Endothelial cell of umbilical vein (primary cell): ENCODE data around the gene RDX. TPM values are rescaled to one million over a fixed set of nuclear protein-coding genes. Genes with fewer than 3 reads are reported as not detected.

Source experiments
- BruUV-seq: library from RNA; stranded (reverse); fragments of 400-500 nt; replicated peaks from 2 replicates; lab custom pipeline; 2021; lab: Mats Ljungman, UMichigan
- CTCF ChIA-PET: fragments of 300-600, 350-600 bp; sonication (Branson Sonifier 250); formaldehyde crosslinking; loops from one replicate; lab custom pipeline; 2021; ENCODE audit warnings: antibody characterized with exemption, inconsistent platforms; lab: Charles Lee
- POLR2A ChIA-PET: fragments of 300-600, 350-600 bp; sonication (Branson Sonifier 250); formaldehyde crosslinking; loops from one replicate; lab custom pipeline; 2021; ENCODE audit warnings: antibody characterized with exemption, inconsistent platforms; lab: Charles Lee
- DNase-seq: peaks from one replicate; pipeline ENCODE4 v3.0.0-alpha.2; 2011; ENCODE audit warnings: low read depth, low spot score
- FAIRE-seq: peaks from 2 replicates; lab custom pipeline; 2011; peaks lifted over from hg19 to GRCh38; lab: Jason Lieb, UNC
- H2AFZ ChIP-seq: 2 replicates; pipeline ENCODE4 v1.6.0; 2012; ENCODE audit warnings: low read depth, low read length, control low read depth, inconsistent platforms
- H3K27ac ChIP-seq: 2 replicates; pipeline ENCODE4 v1.5.1; 2011; ENCODE audit warnings: low read depth, mild to moderate bottlenecking, control low read depth, low read length, moderate library complexity; ENCODE audit not compliant: insufficient read depth
- H3K27me3 ChIP-seq, 2 experiments: 2 replicates each; pipeline versions ENCODE4 v1.6.0 to v1.6.1; 2011; ENCODE audit warnings: low read length in 2 of 2, mixed read lengths in 1 of 2; ENCODE audit not compliant: control insufficient read depth in 2 of 2, insufficient read depth in 2 of 2
- H3K36me3 ChIP-seq, 2 experiments: 2 replicates in 1 of 2; 3 replicates in 1 of 2; pipeline ENCODE4 v1.5.1; 2011; ENCODE audit warnings: low read length in 2 of 2, mild to moderate bottlenecking in 1 of 2, moderate library complexity in 1 of 2; ENCODE audit not compliant: control insufficient read depth in 2 of 2, insufficient read depth in 2 of 2; ENCODE audit errors: extremely low read depth in 1 of 2
- H3K4me1 ChIP-seq: 3 replicates; pipeline ENCODE4 v1.5.1; 2011; ENCODE audit warnings: mild to moderate bottlenecking, low read length; ENCODE audit not compliant: control insufficient read depth, insufficient read depth; ENCODE audit errors: extremely low read depth
- H3K4me2 ChIP-seq: 2 replicates; pipeline ENCODE4 v1.6.1; 2011; ENCODE audit warnings: low read length, control low read depth, mixed read lengths; ENCODE audit not compliant: insufficient read depth
- H3K4me3 ChIP-seq, 3 experiments: fragments of 200-600 bp in 1 of 3; sonication (generic), shearing (Covaris generic) in 1 of 3; replicated peaks in 1 of 3; 2 replicates each; pipeline ENCODE4 v1.5.1; 2011 to 2016; ENCODE audit warnings: control low read depth in 3 of 3, low read length in 3 of 3, mild to moderate bottlenecking in 2 of 3, inconsistent platforms in 1 of 3, low read depth in 1 of 3, moderate library complexity in 1 of 3; ENCODE audit not compliant: insufficient read depth in 1 of 3
- H3K79me2 ChIP-seq: 2 replicates; pipeline ENCODE4 v1.6.0; 2012; ENCODE audit warnings: low read length, inconsistent platforms; ENCODE audit not compliant: control insufficient read depth, insufficient read depth
- H3K9ac ChIP-seq: replicated peaks from 2 replicates; pipeline ENCODE3; 2011; ENCODE audit warnings: low read length, control low read depth; ENCODE audit not compliant: insufficient read depth; ENCODE audit errors: extremely low read depth
- H3K9me1 ChIP-seq: replicated peaks from 3 replicates; pipeline ENCODE4 v1.6.0; 2011; ENCODE audit warnings: mild to moderate bottlenecking, low read length; ENCODE audit not compliant: control insufficient read depth, insufficient read depth; ENCODE audit errors: extremely low read depth
- H3K9me3 ChIP-seq: replicated peaks from 2 replicates; pipeline ENCODE4 v1.5.1; 2012; ENCODE audit warnings: low read length, inconsistent platforms; ENCODE audit not compliant: control insufficient read depth, insufficient read depth
- H4K20me1 ChIP-seq: replicated peaks from 2 replicates; pipeline ENCODE3; 2011; ENCODE audit warnings: mild to moderate bottlenecking, low read length; ENCODE audit not compliant: control insufficient read depth, insufficient read depth; ENCODE audit errors: extremely low read depth
- CTCF ChIP-seq, 2 donors: IDR thresholded peaks; 1 replicate in 1 of 2; 2 replicates in 1 of 2; pipeline ENCODE4 v1.5.1; 2011; ENCODE audit warnings: low read length in 2 of 2, mild to moderate bottlenecking in 2 of 2, moderate library complexity in 2 of 2, control low read depth in 1 of 2, inconsistent platforms in 1 of 2, low read depth in 1 of 2; ENCODE audit not compliant: insufficient read depth in 1 of 2; ENCODE audit errors: extremely low read depth in 1 of 2
- EZH2 ChIP-seq: IDR thresholded peaks from 2 replicates; pipeline ENCODE4 v1.6.1; 2012; ENCODE audit warnings: borderline replicate concordance, low read depth, mild to moderate bottlenecking, moderate library complexity, low read length, inconsistent platforms; ENCODE audit not compliant: severe bottlenecking
- FOS ChIP-seq: IDR thresholded peaks from 2 replicates; pipeline ENCODE4 v1.6.1; 2011; ENCODE audit warnings: mild to moderate bottlenecking, low read length, moderate library complexity, borderline replicate concordance; ENCODE audit not compliant: insufficient read depth
- GATA2 ChIP-seq: IDR thresholded peaks from 2 replicates; pipeline ENCODE4 v1.7.0; 2011; ENCODE audit warnings: low read depth, mild to moderate bottlenecking, moderate library complexity, mixed read lengths, low read length; ENCODE audit not compliant: insufficient read length, insufficient read depth
- JUN ChIP-seq: IDR thresholded peaks from 2 replicates; pipeline ENCODE4 v1.6.1; 2011; ENCODE audit warnings: borderline replicate concordance, low read depth; ENCODE audit not compliant: insufficient read length, insufficient read depth
- MAX ChIP-seq: IDR thresholded peaks from 2 replicates; pipeline ENCODE4 v1.6.1; 2011; ENCODE audit not compliant: insufficient read depth, insufficient read length
- MYC ChIP-seq: IDR thresholded peaks from one replicate; pipeline ENCODE4 v1.6.1; 2011; ENCODE audit warnings: mild to moderate bottlenecking, low read depth, low read length
- POLR2A ChIP-seq: IDR thresholded peaks from 2 replicates; pipeline ENCODE4 v1.6.1; 2012; ENCODE audit warnings: low read depth, mild to moderate bottlenecking, control low read depth, low read length
- POLR2AphosphoS5 ChIP-seq: IDR thresholded peaks from 2 replicates; pipeline ENCODE4 v1.6.1; 2012; ENCODE audit warnings: low read depth, mild to moderate bottlenecking, control low read depth, low read length, moderate library complexity; ENCODE audit not compliant: insufficient read depth
- dilution Hi-C: fragments of 300-500 bp; cut with MboI; formaldehyde crosslinking; loops from one replicate; pipeline ENCODE4 v1.15.0; 2019; ENCODE audit warnings: low sequenced_read_pairs; ENCODE audit not compliant: extremely low pct_ligation_motif_present
- intact Hi-C: fragments of 100-400 bp; cut with micrococcal nuclease; formaldehyde crosslinking; loops from one replicate; pipeline ENCODE4 v1.10.0; 2022
- polyA plus RNA-seq, 4 experiments: library from polyadenylated mRNA; depleted of rRNA in 3 of 4; stranded (reverse) in 3 of 4; unstranded in 1 of 4; fragments of >200 nt; gene quantifications; 2 replicates each; pipeline versions ENCODE4 v1.2.1 to v1.2.3, GENCODE V29; 2011 to 2012; ENCODE audit warnings: missing spikeins in 1 of 4
- total RNA-seq: library from RNA; stranded (reverse); gene quantifications from 2 replicates; pipeline ENCODE4 v1.2.3, GENCODE V29; 2021

Gene RDX
- total and polyA plus RNA-seq, 2 donors (not counting 3 experiments of a cell fraction or from before 2014, with no cell fraction given) = 47.9 to 280 TPM

GRCh38 chr11:110200241-110200640, 96.2 kb downstream of the RDX start:
- H4K20me1 ChIP-seq = no peaks in the 10 kb centered on the region
- no peak overlapping the region for H3K4me3 ChIP-seq
- BruUV-seq = no TSS peak
- ChIA-PET POLR2A (interaction anchor here (0.8 kb wide), 1 partner anchor 163 kb away, joined by 3 read pairs; no protein-coding TSS in a partner anchor), CTCF (interaction anchor here (0.9 to 7.0 kb wide), 18 partner anchors 24 to 347 kb away, joined by 3 to 143 read pairs (median 8); partner anchors contain the start of genes FDX1, RDX and ZC3H12C)
- no peak overlapping the region for H2AFZ ChIP-seq
- no peak overlapping the region for H3K9ac ChIP-seq
- TF ChIP-seq MAX = no peak
- no peak for TF ChIP-seq CTCF (IDR thresholded peaks at IDR 0.05; ENCODE audit: extremely low read depth in 1 of 2, insufficient read depth in 1 of 2, low read depth in 1 of 2, low read length in 2 of 2)
- peak; percentile 41 for TF ChIP-seq GATA2
- no peak for TF ChIP-seq POLR2A
- TF ChIP-seq EZH2 = no peak
- TF ChIP-seq MYC = no peak
- TF ChIP-seq FOS = peak; percentile 63
- TF ChIP-seq POLR2AphosphoS5 = no peak
- TF ChIP-seq JUN = no peak
- DNase-seq (peak; percentile 34), FAIRE-seq (peak; percentile 48)
- dilution Hi-C loops (no loop called here), intact Hi-C loops (loop anchor here (2.0 to 5.0 kb wide), 3 partner anchors 327 to 1032 kb away; no protein-coding TSS in a partner anchor)
- H3K4me2 ChIP-seq = peak overlapping the region; percentile 10
- no peaks in the 10 kb centered on the region for H3K27me3 ChIP-seq
- no peaks in the 10 kb centered on the region for H3K9me3 ChIP-seq
- H3K4me1 ChIP-seq = peaks cover 23% of the 10 kb centered on the region
- peak overlapping the region; percentile 10 for H3K27ac ChIP-seq
- no peaks in the 10 kb centered on the region for H3K79me2 ChIP-seq
- H3K9me1 ChIP-seq = no peaks in the 10 kb centered on the region
- H3K36me3 ChIP-seq = no peaks in the 10 kb centered on the region
